IMR-90 (cell line): ENCODE data around the gene RIPK3. TPM values are rescaled to one million over a fixed set of nuclear protein-coding genes. Genes with fewer than 3 reads are reported as not detected.

ENCODE experiments used
- ATAC-seq: fragments of 200-7000 bp; cut with Tn5 transposase; 2 replicates; pipeline ENCODE4 v1.9.1; 2020; ENCODE audit warnings: low read depth, mild to moderate bottlenecking, moderate library complexity
- BruUV-seq: library from RNA; stranded (reverse); fragments of 400-500 nt; replicated peaks from 2 replicates; lab custom pipeline; 2021; lab: Mats Ljungman, UMichigan
- CTCF ChIA-PET: fragments of 300-600 bp; formaldehyde crosslinking; extraction: SDS; loops from one replicate; lab custom pipeline; 2021; ENCODE audit warnings: antibody characterized with exemption; lab: Yijun Ruan, JAX
- POLR2A ChIA-PET: fragments of 300-600 bp; sonication (Branson Sonifier 250); formaldehyde crosslinking; loops from one replicate; lab custom pipeline; 2022; ENCODE audit warnings: antibody characterized with exemption; ENCODE audit not compliant: unreplicated experiment; lab: Charles Lee
- DNase-seq: peaks from one replicate; pipeline ENCODE4 v3.0.0; 2013
- H2AFZ ChIP-seq: replicated peaks from 2 replicates; pipeline ENCODE3; 2013; ENCODE audit warnings: low read length, mild to moderate bottlenecking; ENCODE audit not compliant: poor library complexity
- H2AK5ac ChIP-seq: 2 replicates; pipeline ENCODE4 v1.6.1; 2013; ENCODE audit warnings: low read depth, low read length, inconsistent platforms
- H2AK9ac ChIP-seq: replicated peaks from 2 replicates; pipeline ENCODE3; 2013; ENCODE audit warnings: mild to moderate bottlenecking, low read depth, low read length, moderate library complexity; ENCODE audit not compliant: poor library complexity
- H2BK120ac ChIP-seq: 2 replicates; pipeline ENCODE4 v1.6.1; 2013; ENCODE audit warnings: low read depth, low read length, inconsistent platforms
- H2BK15ac ChIP-seq: 3 replicates; pipeline ENCODE4 v1.6.1; 2013; ENCODE audit warnings: low read depth, low read length, inconsistent platforms
- H2BK20ac ChIP-seq: 2 replicates; pipeline ENCODE4 v1.6.1; 2013; ENCODE audit warnings: low read depth, mild to moderate bottlenecking, inconsistent platforms, low read length, moderate library complexity
- H2BK5ac ChIP-seq: 2 replicates; pipeline ENCODE4 v1.6.1; 2013; ENCODE audit warnings: mild to moderate bottlenecking, low read depth, low read length, inconsistent platforms; ENCODE audit not compliant: poor library complexity, severe bottlenecking
- H3K14ac ChIP-seq: replicated peaks from 2 replicates; pipeline ENCODE4 v1.6.1; 2013; ENCODE audit warnings: low read depth, low read length, inconsistent platforms
- H3K18ac ChIP-seq: 2 replicates; pipeline ENCODE4 v1.6.1; 2013; ENCODE audit warnings: low read depth, low read length, control low read depth
- H3K23ac ChIP-seq: 2 replicates; pipeline ENCODE4 v1.6.1; 2013; ENCODE audit warnings: low read depth, low read length, inconsistent platforms
- H3K27ac ChIP-seq: 2 replicates; pipeline ENCODE4 v1.5.1; 2013; ENCODE audit warnings: mild to moderate bottlenecking, control low read depth, low read length; ENCODE audit not compliant: insufficient read depth
- H3K27me3 ChIP-seq: 2 replicates; pipeline ENCODE4 v1.6.1; 2013; ENCODE audit warnings: low read length; ENCODE audit not compliant: control insufficient read depth, insufficient read depth
- H3K36me3 ChIP-seq: 2 replicates; pipeline ENCODE4 v1.6.1; 2013; ENCODE audit warnings: low read length, mixed read lengths; ENCODE audit not compliant: control insufficient read depth, insufficient read depth
- H3K4ac ChIP-seq: 2 replicates; pipeline ENCODE4 v1.6.1; 2013; ENCODE audit warnings: low read depth, low read length, inconsistent platforms
- H3K4me1 ChIP-seq: 2 replicates; pipeline ENCODE4 v1.6.1; 2013; ENCODE audit warnings: low read length, mixed read lengths; ENCODE audit not compliant: control insufficient read depth, insufficient read depth
- H3K4me2 ChIP-seq: 2 replicates; pipeline ENCODE4 v1.6.1; 2013; ENCODE audit warnings: low read depth, mild to moderate bottlenecking, control low read depth, low read length, moderate library complexity
- H3K4me3 ChIP-seq: 2 replicates; pipeline ENCODE4 v1.5.1; 2013; ENCODE audit warnings: low read depth, mild to moderate bottlenecking, control low read depth, low read length, moderate library complexity; ENCODE audit not compliant: insufficient read depth
- H3K56ac ChIP-seq: 2 replicates; pipeline ENCODE4 v1.6.1; 2013; ENCODE audit warnings: low read length, inconsistent platforms; ENCODE audit not compliant: insufficient read depth; ENCODE audit errors: extremely low read depth
- H3K79me1 ChIP-seq, 2 experiments: 2 replicates each; pipeline ENCODE4 v1.6.1; 2013; ENCODE audit warnings: low read length in 2 of 2, inconsistent platforms in 1 of 2, low read depth in 1 of 2
- H3K9ac ChIP-seq: 2 replicates; pipeline ENCODE4 v1.6.1; 2013; ENCODE audit warnings: low read depth, low read length, control low read depth
- H3K9me1 ChIP-seq: 2 replicates; pipeline ENCODE4 v1.6.1; 2013; ENCODE audit warnings: low read length, inconsistent platforms; ENCODE audit not compliant: insufficient read depth
- H3K9me3 ChIP-seq: 2 replicates; pipeline ENCODE4 v1.6.1; 2013; ENCODE audit warnings: low read length; ENCODE audit not compliant: control insufficient read depth, insufficient read depth
- H4K20me1 ChIP-seq: 2 replicates; pipeline ENCODE4 v1.6.1; 2013; ENCODE audit warnings: low read length, inconsistent platforms; ENCODE audit not compliant: insufficient read depth
- H4K5ac ChIP-seq: 2 replicates; pipeline ENCODE4 v1.6.1; 2013; ENCODE audit warnings: mild to moderate bottlenecking, low read depth, low read length, control low read depth
- H4K8ac ChIP-seq, 2 experiments: 2 replicates each; pipeline ENCODE4 v1.6.1; 2013; ENCODE audit warnings: low read depth in 2 of 2, low read length in 2 of 2, control low read depth in 1 of 2, inconsistent platforms in 1 of 2
- H4K91ac ChIP-seq: 2 replicates; pipeline ENCODE4 v1.6.1; 2013; ENCODE audit warnings: low read depth, low read length, inconsistent platforms; ENCODE audit not compliant: insufficient read depth
- BHLHE40 ChIP-seq: fragments of 150-350 bp; IDR thresholded peaks from 2 replicates; pipeline ENCODE4 v1.6.1; 2016; ENCODE audit warnings: mild to moderate bottlenecking, low read depth, low read length
- CHD1 ChIP-seq: IDR thresholded peaks from 2 replicates; pipeline ENCODE4 v1.6.1; 2012; ENCODE audit warnings: low read depth, low read length, improper control_type of control experiment
- WGBS, 2 experiments: methylation state at CpG; one replicate each; pipeline versions ENCODE4 v1.1.5 to v1.1.7; 2013; ENCODE audit warnings: missing lambda C conversion rate in 2 of 2; ENCODE audit not compliant: insufficient read length in 1 of 2; ENCODE audit errors: extremely low coverage in 2 of 2; 5-methylcytosine and 5-hydroxymethylcytosine counted together
- dilution Hi-C: fragments of 300-500 bp; cut with HindIII; formaldehyde crosslinking; loops from one replicate; pipeline ENCODE4 v1.14.3; 2018; ENCODE audit warnings: low sequenced_read_pairs; ENCODE audit not compliant: unreplicated experiment
- in situ Hi-C: fragments of 300-500 bp; cut with MboI; formaldehyde crosslinking; loops from 3 replicates; pipeline ENCODE4 v1.14.3; 2019; ENCODE audit warnings: low sequenced_read_pairs, inconsistent platforms, mixed read lengths
- intact Hi-C: fragments of 100-400 bp; cut with micrococcal nuclease; formaldehyde crosslinking; loops from 2 replicates; pipeline ENCODE4 v1.10.0; 2022
- polyA plus RNA-seq, 3 experiments: library from polyadenylated mRNA; depleted of rRNA; stranded (reverse); fragments of >200 nt; gene quantifications; 2 replicates each; pipeline ENCODE4 v1.2.3, GENCODE V29; 2012; ENCODE audit warnings: low replicate concordance in 1 of 3
- total RNA-seq: library from RNA; depleted of rRNA; stranded (reverse); fragments of >200 nt; gene quantifications from 2 replicates; pipeline ENCODE4 v1.2.3, GENCODE V29; 2012

Gene RIPK3
- total and polyA plus RNA-seq, 2 of the 4 experiments (the other 2 are of a cell fraction): 0.09 TPM; not detected in 1

GRCh38 chr14:24312736-24313507 is 26.9 kb downstream of the RIPK3 start:
- H2AFZ ChIP-seq: no peak overlapping the region
- no peak overlapping the region for H2BK20ac ChIP-seq
- no peaks in the 10 kb centered on the region for H3K36me3 ChIP-seq
- H3K4me1 ChIP-seq: peaks cover 10% of the 10 kb centered on the region; the same call in 1 of the 2 replicates
- H4K20me1 ChIP-seq: peaks cover 8% of the 10 kb centered on the region; the same call in 1 of the 2 replicates
- H3K4ac ChIP-seq: no peak overlapping the region
- H3K27me3 ChIP-seq: peaks cover 19% of the 10 kb centered on the region; the same call in 1 of the 2 replicates
- DNase-seq (peak; percentile 22), ATAC-seq (no peak)
- H2BK120ac ChIP-seq: no peak overlapping the region
- no peak overlapping the region for H3K14ac ChIP-seq
- no peak overlapping the region for H2AK9ac ChIP-seq
- no peak overlapping the region for H3K4me3 ChIP-seq
- no peak overlapping the region for H3K18ac ChIP-seq
- H3K79me1 ChIP-seq: peaks cover 3 to 8% of the 10 kb centered on the region in 2 experiments; a peak in 1 of 4 replicates
- dilution Hi-C loops (no loop called here), intact Hi-C loops (no loop called here), in situ Hi-C loops (no loop called here)
- TF ChIP-seq CHD1: no peak
- TF ChIP-seq BHLHE40: peak; percentile 17; the same call in 1 of the 2 replicates
- H4K91ac ChIP-seq: no peak overlapping the region
- no TSS peak for BruUV-seq
- H2BK5ac ChIP-seq: no peak overlapping the region
- no peak overlapping the region for H2AK5ac ChIP-seq
- H3K23ac ChIP-seq: no peak overlapping the region
- CTCF ChIA-PET: interaction anchor here (1.3 kb wide), 1 partner anchor 21 kb away, joined by 6 read pairs; no protein-coding TSS in a partner anchor
- no peak overlapping the region for H3K4me2 ChIP-seq
- H2BK15ac ChIP-seq: no peak overlapping the region
- no peak overlapping the region for H3K56ac ChIP-seq
- no peaks in the 10 kb centered on the region for H3K9me3 ChIP-seq
- WGBS, 2 experiments: no CpG with 5 or more reads among the region's 9 CpGs
- H3K9me1 ChIP-seq: peaks cover 11% of the 10 kb centered on the region; the same call in 1 of the 2 replicates
- POLR2A ChIA-PET: no interaction called here
- H3K9ac ChIP-seq: no peak overlapping the region
- no peak overlapping the region for H4K5ac ChIP-seq
- H4K8ac ChIP-seq: no peak overlapping the region
- no peak overlapping the region for H3K27ac ChIP-seq
